Measurements from ENCODE around the gene INTS1.
A peak's percentile ranks its signal among the peaks of the same experiment; 100 is the strongest.
"Not testable (repeated sequence)": the region's sequence is repeated elsewhere in the genome, so short reads cannot be mapped to it uniquely, and the experiment has no call there.

Gene INTS1

GRCh38 chr7:1520539-1521234 lies 16.5 kb upstream of the INTS1 start:
- in situ Hi-C loops (cut with HindIII; ENCODE audit: low sequenced_read_pairs): no loop called here
- DNase-seq (ENCODE audit: low read depth, low spot score): peak; percentile 97
- H3K4me3 ChIP-seq (ENCODE audit: low read depth, low read length): no peak overlapping the region
- no peak for TF ChIP-seq CTCF (IDR thresholded peaks at IDR 0.05; ENCODE audit: low read depth, low read length)

GRCh38 chr7:1519322-1519922 lies 15.2 kb upstream of the INTS1 start:
- in situ Hi-C loops (cut with HindIII; ENCODE audit: low sequenced_read_pairs); H3K4me3 ChIP-seq (ENCODE audit: low read depth, low read length); DNase-seq (ENCODE audit: low read depth, low spot score): not testable (repeated sequence)

GRCh38 chr7:1516586-1517251 lies 12.5 kb upstream of the INTS1 start:
- no peak for TF ChIP-seq CTCF (IDR thresholded peaks at IDR 0.05; ENCODE audit: low read depth, low read length)
- DNase-seq (ENCODE audit: low read depth, low spot score): no peak
- H3K4me3 ChIP-seq (ENCODE audit: low read depth, low read length): no peak overlapping the region
- in situ Hi-C loops (cut with HindIII; ENCODE audit: low sequenced_read_pairs): no loop called here

- H3K4me3 ChIP-seq (ENCODE audit: low read depth, low read length); in situ Hi-C loops (cut with HindIII; ENCODE audit: low sequenced_read_pairs); DNase-seq (ENCODE audit: low read depth, low spot score): not testable (repeated sequence)
These were observed 11.3 kb upstream of the INTS1 start for GRCh38 chr7:1515509-1515967.

GRCh38 chr7:1514995-1515401 lies 10.8 kb upstream of the INTS1 start:
- DNase-seq (ENCODE audit: low read depth, low spot score): no peak
- in situ Hi-C loops (cut with HindIII; ENCODE audit: low sequenced_read_pairs): no loop called here
- H3K4me3 ChIP-seq (ENCODE audit: low read depth, low read length): no peak overlapping the region
- no peak for TF ChIP-seq CTCF (IDR thresholded peaks at IDR 0.05; ENCODE audit: low read depth, low read length)

- in situ Hi-C loops (cut with HindIII; ENCODE audit: low sequenced_read_pairs): no loop called here
- DNase-seq (ENCODE audit: low read depth, low spot score): no peak
- no peak for TF ChIP-seq CTCF (IDR thresholded peaks at IDR 0.05; ENCODE audit: low read depth, low read length)
- no peak overlapping the region for H3K4me3 ChIP-seq (ENCODE audit: low read depth, low read length)
These were observed 10.2 kb upstream of the INTS1 start for GRCh38 chr7:1514407-1514806.

GRCh38 chr7:1513657-1514095 lies 9.5 kb upstream of the INTS1 start:
- peak; percentile 19 for DNase-seq (ENCODE audit: low read depth, low spot score)
- H3K4me3 ChIP-seq (ENCODE audit: low read depth, low read length): no peak overlapping the region
- no peak for TF ChIP-seq CTCF (IDR thresholded peaks at IDR 0.05; ENCODE audit: low read depth, low read length)
- in situ Hi-C loops (cut with HindIII; ENCODE audit: low sequenced_read_pairs): no loop called here

All from astrocyte of the spinal cord (primary cell).